Loucy (cell line): ENCODE measurements around the gene GPBP1.

Experiments used
- EZH2phosphoT487 ChIP-seq: fragments of 200-600 bp; IDR thresholded peaks from 2 replicates; pipeline ENCODE4 v1.6.1; 2018; ENCODE audit warnings: antibody characterized with exemption, mild to moderate bottlenecking, moderate library complexity, borderline replicate concordance
- TF ChIP-seq, protein P1 (sequence below): fragments of 200-600 bp; sonication (generic); conservative IDR thresholded peaks from 2 replicates; pipeline ENCODE4 v1.5.1; 2014; ENCODE audit warnings: mild to moderate bottlenecking, antibody characterized with exemption, low read length

DNA sequence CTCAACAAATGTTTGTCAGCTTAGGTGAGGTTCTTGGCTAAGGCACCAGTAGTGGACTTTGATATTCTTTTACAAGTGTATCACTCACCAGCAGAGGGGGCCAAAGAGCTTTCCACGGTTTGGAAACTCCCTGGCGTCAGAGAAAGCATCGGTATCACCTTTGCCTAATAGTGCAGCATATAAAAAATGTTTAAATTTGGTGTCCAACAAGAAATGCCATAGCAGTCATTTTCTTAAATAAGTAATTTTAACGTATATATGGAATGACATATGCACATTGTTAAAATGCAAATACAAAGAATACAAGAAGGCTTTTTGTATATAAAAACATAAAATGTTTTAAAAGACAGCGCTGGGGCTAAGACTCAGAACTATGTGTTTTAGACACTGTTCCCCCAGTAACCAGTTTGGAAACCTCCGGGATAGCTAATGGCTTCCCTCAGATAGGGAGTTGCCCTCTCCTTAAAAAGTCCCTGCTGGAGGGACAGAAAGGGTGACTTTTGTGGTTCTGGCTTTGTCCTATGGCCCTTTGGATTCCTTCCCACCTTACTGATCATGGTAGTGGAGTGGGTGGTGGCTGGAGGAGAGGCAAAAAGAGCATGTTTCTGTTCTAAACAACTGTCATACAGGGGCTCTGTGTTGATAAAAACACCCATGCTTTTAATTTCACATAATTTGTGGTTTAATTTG is 124.6 kb downstream of the GPBP1 start:
- TF ChIP-seq, protein P1, sequence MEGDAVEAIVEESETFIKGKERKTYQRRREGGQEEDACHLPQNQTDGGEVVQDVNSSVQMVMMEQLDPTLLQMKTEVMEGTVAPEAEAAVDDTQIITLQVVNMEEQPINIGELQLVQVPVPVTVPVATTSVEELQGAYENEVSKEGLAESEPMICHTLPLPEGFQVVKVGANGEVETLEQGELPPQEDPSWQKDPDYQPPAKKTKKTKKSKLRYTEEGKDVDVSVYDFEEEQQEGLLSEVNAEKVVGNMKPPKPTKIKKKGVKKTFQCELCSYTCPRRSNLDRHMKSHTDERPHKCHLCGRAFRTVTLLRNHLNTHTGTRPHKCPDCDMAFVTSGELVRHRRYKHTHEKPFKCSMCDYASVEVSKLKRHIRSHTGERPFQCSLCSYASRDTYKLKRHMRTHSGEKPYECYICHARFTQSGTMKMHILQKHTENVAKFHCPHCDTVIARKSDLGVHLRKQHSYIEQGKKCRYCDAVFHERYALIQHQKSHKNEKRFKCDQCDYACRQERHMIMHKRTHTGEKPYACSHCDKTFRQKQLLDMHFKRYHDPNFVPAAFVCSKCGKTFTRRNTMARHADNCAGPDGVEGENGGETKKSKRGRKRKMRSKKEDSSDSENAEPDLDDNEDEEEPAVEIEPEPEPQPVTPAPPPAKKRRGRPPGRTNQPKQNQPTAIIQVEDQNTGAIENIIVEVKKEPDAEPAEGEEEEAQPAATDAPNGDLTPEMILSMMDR, result peak; percentile 77
- TF ChIP-seq EZH2phosphoT487, result no peak
